Gastroesophageal sphincter (tissue), 4 donors: ENCODE results near the gene HERC2. TPM values are rescaled to one million over a fixed set of nuclear protein-coding genes. Genes with fewer than 3 reads are reported as not detected.

ENCODE experiments used
- ATAC-seq: fragments of 150-250 bp; one replicate; pipeline ENCODE4 v1.9.1; 2016; ENCODE audit warnings: mild to moderate bottlenecking, moderate library complexity
- H3K27ac ChIP-seq, 4 donors: fragments of 200-600 bp; sonication (generic) in 3 of 4; 1 replicate in 3 of 4; 2 replicates in 1 of 4; pipeline ENCODE4 v1.5.1; 2016 to 2019
- H3K27me3 ChIP-seq: fragments of 200-600 bp; sonication (generic); one replicate; pipeline ENCODE4 v1.5.1; 2019
- H3K36me3 ChIP-seq, 2 donors: fragments of 200-600 bp; sonication (generic); one replicate each; pipeline ENCODE4 v1.5.1; 2019; ENCODE audit warnings: control low read depth in 1 of 2
- H3K4me1 ChIP-seq, 3 donors: fragments of 200-600 bp; sonication (generic); 1 replicate in 2 of 3; 2 replicates in 1 of 3; pipeline ENCODE4 v1.5.1; 2016 to 2019; ENCODE audit warnings: control low read depth in 2 of 3
- H3K4me3 ChIP-seq, 2 donors: fragments of 200-600 bp; sonication (generic); one replicate each; pipeline ENCODE4 v1.5.1; 2019; ENCODE audit warnings: mild to moderate bottlenecking in 1 of 2, moderate library complexity in 1 of 2
- H3K9me3 ChIP-seq, 3 donors: fragments of 200-600 bp; sonication (generic); one replicate each; pipeline ENCODE4 v1.5.1; 2017 to 2019; ENCODE audit warnings: control low read depth in 2 of 3
- EP300 ChIP-seq: sonication (generic); formaldehyde crosslinking; IDR thresholded peaks from one replicate; pipeline ENCODE4 v1.6.1; 2017; ENCODE audit warnings: antibody characterized with exemption, mild to moderate bottlenecking
- POLR2A ChIP-seq, 2 donors: fragments of 450-650 bp; IDR thresholded peaks; one replicate each; pipeline ENCODE4 v1.6.1; 2017; ENCODE audit warnings: antibody characterized with exemption in 2 of 2, mild to moderate bottlenecking in 2 of 2, moderate library complexity in 1 of 2
- POLR2AphosphoS5 ChIP-seq: sonication (generic); formaldehyde crosslinking; IDR thresholded peaks from one replicate; pipeline ENCODE4 v1.6.1; 2017; ENCODE audit warnings: antibody characterized with exemption
- WGBS, 2 donors: methylation state at CpG; one replicate each; pipeline ENCODE4 v1.1.5; 2018; ENCODE audit warnings: low coverage in 1 of 2; 5-methylcytosine and 5-hydroxymethylcytosine counted together
- total RNA-seq, 4 donors: library from RNA; depleted of rRNA; stranded (reverse); fragments of >200 nt; gene quantifications; one replicate each; pipeline ENCODE4 v1.1.0, GENCODE V29; 2016
- TF ChIP-seq, protein P1 (sequence below), 4 experiments: fragments of 200-600 bp in 2 of 4; fragments of 450-650 bp in 2 of 4; sonication (generic) in 1 of 4; IDR thresholded peaks; one replicate each; pipeline ENCODE4 v1.5.1; 2017 to 2019; ENCODE audit warnings: antibody characterized with exemption in 4 of 4, mild to moderate bottlenecking in 2 of 4, moderate library complexity in 2 of 4

HERC2 gene
- total RNA-seq, 4 donors from 2014 or later: 38.6 to 94.6 (median 56.1) TPM

DNA sequence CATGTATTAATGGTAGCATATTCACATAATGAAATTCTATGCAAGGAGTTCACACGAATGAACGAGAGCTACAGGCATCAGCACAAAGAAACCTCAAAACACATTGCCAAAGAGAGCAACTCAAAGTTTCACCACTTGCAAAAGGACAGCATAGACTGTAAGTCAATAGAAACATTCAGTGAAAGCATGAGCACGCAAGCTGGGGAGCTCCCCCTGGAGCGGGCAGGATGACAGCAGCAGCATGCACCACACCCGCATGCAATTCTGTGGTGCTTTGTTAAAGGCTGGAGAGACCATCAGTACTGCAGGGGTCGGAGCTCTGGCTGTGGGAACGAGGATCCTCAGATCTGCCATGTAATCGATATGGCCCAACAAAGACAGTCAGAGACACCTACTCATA lies 241.6 kb downstream of the HERC2 start:
- no peaks in the 10 kb centered on the region for H3K4me1 ChIP-seq
- TF ChIP-seq POLR2AphosphoS5 (no peak), EP300 (no peak), POLR2A (IDR thresholded peaks at IDR 0.05) (no peak)
- TF ChIP-seq, protein P1, sequence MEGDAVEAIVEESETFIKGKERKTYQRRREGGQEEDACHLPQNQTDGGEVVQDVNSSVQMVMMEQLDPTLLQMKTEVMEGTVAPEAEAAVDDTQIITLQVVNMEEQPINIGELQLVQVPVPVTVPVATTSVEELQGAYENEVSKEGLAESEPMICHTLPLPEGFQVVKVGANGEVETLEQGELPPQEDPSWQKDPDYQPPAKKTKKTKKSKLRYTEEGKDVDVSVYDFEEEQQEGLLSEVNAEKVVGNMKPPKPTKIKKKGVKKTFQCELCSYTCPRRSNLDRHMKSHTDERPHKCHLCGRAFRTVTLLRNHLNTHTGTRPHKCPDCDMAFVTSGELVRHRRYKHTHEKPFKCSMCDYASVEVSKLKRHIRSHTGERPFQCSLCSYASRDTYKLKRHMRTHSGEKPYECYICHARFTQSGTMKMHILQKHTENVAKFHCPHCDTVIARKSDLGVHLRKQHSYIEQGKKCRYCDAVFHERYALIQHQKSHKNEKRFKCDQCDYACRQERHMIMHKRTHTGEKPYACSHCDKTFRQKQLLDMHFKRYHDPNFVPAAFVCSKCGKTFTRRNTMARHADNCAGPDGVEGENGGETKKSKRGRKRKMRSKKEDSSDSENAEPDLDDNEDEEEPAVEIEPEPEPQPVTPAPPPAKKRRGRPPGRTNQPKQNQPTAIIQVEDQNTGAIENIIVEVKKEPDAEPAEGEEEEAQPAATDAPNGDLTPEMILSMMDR (IDR thresholded peaks at IDR 0.05): no peak
- no peak overlapping the region for H3K27ac ChIP-seq
- WGBS, 2 donors: 34 to 48% methylated on average over 7 to 8 of the region's 8 CpGs
- H3K36me3 ChIP-seq: no peaks in the 10 kb centered on the region
- no peak overlapping the region for H3K4me3 ChIP-seq
- H3K9me3 ChIP-seq: peaks cover 0 to 5% (median 0%) of the 10 kb centered on the region in 3 donors
- ATAC-seq: no peak
- no peaks in the 10 kb centered on the region for H3K27me3 ChIP-seq

DNA sequence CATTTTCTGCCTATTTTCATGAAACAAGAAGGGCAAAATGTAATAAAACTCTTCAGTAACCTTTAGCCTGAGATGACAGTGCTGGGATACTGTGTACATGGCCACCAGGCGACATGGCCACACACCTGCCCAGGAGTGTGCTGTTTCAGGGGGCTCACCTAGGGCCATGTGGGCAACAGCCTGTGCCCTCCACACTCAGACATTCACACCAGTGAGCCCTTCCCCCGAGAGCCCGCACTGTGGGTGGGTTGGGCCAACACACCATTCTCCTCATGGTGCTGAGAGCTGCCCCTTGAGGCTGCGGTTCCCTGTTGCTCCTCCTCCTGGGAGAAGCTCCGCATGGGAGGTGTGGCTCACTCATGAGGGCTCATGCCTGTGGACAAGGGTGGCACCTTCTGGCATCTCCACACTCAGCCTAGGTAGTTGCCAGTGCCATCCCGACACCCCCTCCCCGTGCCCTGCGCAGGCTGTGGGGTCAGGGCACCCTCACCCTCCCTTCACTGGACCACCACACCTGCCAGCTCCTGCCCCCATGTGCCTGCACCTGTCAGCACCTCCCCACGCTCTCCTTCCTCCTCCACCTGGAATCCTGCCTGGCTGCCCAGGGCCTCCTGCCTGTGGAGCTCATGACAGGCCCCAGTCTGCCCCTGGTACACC lies 242.5 kb downstream of the HERC2 start:
- Histone ChIP-seq H3K4me3 (no peak overlapping the region), H3K36me3 (no peaks in the 10 kb centered on the region), H3K27ac (no peak overlapping the region), H3K4me1 (no peaks in the 10 kb centered on the region), H3K9me3 (peaks cover 0 to 3% (median 0%) of the 10 kb centered on the region in 3 donors), H3K27me3 (no peaks in the 10 kb centered on the region)
- TF ChIP-seq EP300 (no peak), POLR2AphosphoS5 (no peak), POLR2A (IDR thresholded peaks at IDR 0.05) (no peak)
- TF ChIP-seq, protein P1 (IDR thresholded peaks at IDR 0.05): no peak
- 80 to 86% methylated on average over 1 of the region's 9 CpGs for WGBS, 2 donors
- no peak for ATAC-seq

DNA sequence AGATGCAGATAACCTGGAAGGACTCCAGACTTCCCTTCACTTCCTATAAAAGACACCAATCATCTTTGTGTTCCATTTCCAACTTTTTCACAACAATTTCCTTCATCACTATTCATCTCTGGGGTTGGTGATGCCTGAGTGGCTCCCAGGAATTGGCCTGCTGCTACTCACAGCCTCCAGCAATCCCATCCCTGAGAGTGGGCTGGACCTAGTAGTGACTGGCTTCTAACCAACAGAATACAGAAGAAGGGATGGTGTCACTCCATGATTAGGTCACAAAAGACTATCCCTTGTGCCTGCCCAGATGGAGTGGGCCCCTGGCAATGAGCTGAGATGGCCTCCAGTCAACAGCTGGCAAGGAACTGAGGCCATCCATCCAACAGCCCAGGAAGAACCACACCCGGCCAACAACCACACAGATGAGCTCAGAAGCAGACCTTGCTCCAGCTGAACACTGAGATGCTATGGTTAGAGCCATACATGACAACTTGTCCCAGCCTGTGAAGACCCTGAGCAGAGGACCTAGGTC lies 243.7 kb downstream of the HERC2 start:
- no peaks in the 10 kb centered on the region for H3K4me1 ChIP-seq
- TF ChIP-seq EP300: no peak
- TF ChIP-seq POLR2A (IDR thresholded peaks at IDR 0.05): no peak
- TF ChIP-seq POLR2AphosphoS5: no peak
- TF ChIP-seq, protein P1 (IDR thresholded peaks at IDR 0.05): no peak
- H3K27ac ChIP-seq: no peak overlapping the region
- ATAC-seq: no peak
- H3K4me3 ChIP-seq: no peak overlapping the region
- 100% methylated on average over 1 of the region's 1 CpG; no CpG with 5 or more reads in 1 of the 2 donors for WGBS, 2 donors
- H3K27me3 ChIP-seq: no peaks in the 10 kb centered on the region
- H3K9me3 ChIP-seq: no peaks in the 10 kb centered on the region
- no peaks in the 10 kb centered on the region for H3K36me3 ChIP-seq

DNA sequence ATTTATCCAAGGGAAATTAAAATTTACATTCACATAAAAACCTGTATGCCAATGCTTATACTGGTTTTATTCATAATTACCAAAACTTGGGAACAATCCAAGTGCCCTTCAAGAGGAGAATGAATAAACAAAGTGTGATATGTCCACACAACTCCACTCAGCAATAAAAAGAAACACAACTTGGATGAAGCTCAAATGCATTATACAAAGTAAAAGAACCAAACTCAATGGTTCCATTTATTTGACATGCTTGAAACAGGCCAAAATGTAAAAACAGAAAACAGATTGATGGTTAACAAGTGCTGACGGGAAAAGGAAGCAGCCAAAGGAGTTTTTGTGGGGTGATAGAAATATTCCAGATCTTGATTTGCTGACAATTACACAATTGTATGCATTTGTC lies 246.4 kb downstream of the HERC2 start:
- 12 to 28% methylated on average over 1 of the region's 1 CpG for WGBS, 2 donors
- TF ChIP-seq, protein P1 (IDR thresholded peaks at IDR 0.05): no peak
- TF ChIP-seq POLR2A (IDR thresholded peaks at IDR 0.05) (no peak), EP300 (no peak), POLR2AphosphoS5 (no peak)
- H3K36me3 ChIP-seq: no peaks in the 10 kb centered on the region
- H3K4me3 ChIP-seq: no peak overlapping the region
- no peaks in the 10 kb centered on the region for H3K27me3 ChIP-seq
- ATAC-seq: no peak
- H3K27ac ChIP-seq: no peak overlapping the region
- no peaks in the 10 kb centered on the region for H3K4me1 ChIP-seq
- H3K9me3 ChIP-seq: no peaks in the 10 kb centered on the region

DNA sequence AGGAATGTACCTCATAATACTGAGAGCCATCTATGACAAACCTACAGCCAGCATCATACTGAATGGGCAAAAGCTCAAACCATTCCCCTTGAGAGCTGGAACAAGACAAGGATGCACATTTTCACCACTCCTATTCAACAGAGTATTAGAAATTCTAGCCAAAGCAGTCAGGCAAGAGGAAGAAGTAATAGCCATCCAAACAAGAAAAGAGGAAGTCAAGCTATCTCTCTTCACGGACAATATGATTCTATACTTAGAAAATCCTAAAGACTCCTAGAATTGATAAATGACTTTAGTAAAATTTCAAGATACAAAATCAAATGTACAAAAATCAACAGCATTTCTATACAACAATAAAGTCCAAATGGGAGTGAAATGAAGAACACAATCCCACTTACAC lies 253.0 kb downstream of the HERC2 start:
- TF ChIP-seq POLR2AphosphoS5: no peak
- TF ChIP-seq, protein P1 (IDR thresholded peaks at IDR 0.05): no peak
- no peaks in the 10 kb centered on the region for H3K27me3 ChIP-seq
- H3K36me3 ChIP-seq: no peaks in the 10 kb centered on the region
- H3K4me3 ChIP-seq: no peak overlapping the region
- WGBS, 2 donors: 45 to 54% methylated on average over 1 of the region's 1 CpG
- H3K4me1 ChIP-seq: no peaks in the 10 kb centered on the region
- no peak for ATAC-seq
- no peak overlapping the region for H3K27ac ChIP-seq
- H3K9me3 ChIP-seq: peaks cover 0 to 6% (median 0%) of the 10 kb centered on the region in 3 donors
